ENCODE results near the gene LRMDA.

The LRMDA gene

DNA sequence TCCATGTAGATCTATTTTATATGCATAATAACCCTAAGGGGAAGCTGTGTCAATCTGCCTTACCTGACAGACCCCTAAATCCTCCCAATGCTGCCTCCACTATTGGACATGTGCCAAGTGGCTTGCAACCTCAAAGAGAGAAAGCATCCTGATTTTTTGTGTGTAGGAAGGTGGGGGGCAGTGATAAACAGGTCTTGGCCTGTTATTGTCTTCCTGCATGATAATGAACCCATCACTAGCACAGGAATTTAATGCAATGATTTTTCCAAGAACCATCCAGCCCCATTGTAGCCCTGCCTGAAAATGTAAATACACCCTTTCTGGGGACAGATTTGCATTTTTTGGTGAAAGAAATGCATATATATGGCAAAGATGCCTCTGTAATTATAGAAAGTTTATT, 850.2 kb downstream of the LRMDA start:
- DNase-seq (ENCODE audit: low read depth in 1 of 2, low spot score in 1 of 2) = no peak

GRCh38 chr10:76282061-76283025, 850.9 kb downstream of the LRMDA start:
- DNase-seq (ENCODE audit: low read depth in 1 of 2, low spot score in 1 of 2) = no peak

DNA sequence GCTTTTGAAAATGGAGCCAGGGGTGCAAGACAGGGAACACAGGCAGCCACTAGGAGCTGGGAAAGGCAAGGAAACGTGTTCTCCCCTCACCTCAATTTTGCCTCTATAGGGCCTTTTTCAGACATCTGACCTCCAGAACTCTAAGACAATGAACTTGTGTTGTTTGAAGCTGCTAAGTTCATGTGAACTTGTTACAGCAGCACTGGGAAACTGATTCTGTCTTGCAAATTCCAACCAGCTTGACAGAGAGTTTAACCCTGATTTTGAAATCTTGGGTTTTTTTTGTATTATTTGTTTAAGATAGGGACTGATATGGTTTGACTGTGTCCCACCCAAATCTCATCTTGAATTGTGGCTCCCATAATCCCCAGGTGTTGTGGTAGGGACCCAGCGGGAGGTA, 852.9 kb downstream of the LRMDA start:
- no peak for DNase-seq (ENCODE audit: low read depth in 1 of 2, low spot score in 1 of 2)

- DNase-seq (ENCODE audit: low read depth in 1 of 2, low spot score in 1 of 2) = no peak
Observed at GRCh38 chr10:76285012-76285411, 853.6 kb downstream of the LRMDA start.

GRCh38 chr10:76285515-76285914, 854.1 kb downstream of the LRMDA start:
- no peak for DNase-seq (ENCODE audit: low read depth in 1 of 2, low spot score in 1 of 2)

- DNase-seq (ENCODE audit: low read depth in 1 of 2, low spot score in 1 of 2) = no peak
Observed at GRCh38 chr10:76286536-76286935, 855.1 kb downstream of the LRMDA start.

DNA sequence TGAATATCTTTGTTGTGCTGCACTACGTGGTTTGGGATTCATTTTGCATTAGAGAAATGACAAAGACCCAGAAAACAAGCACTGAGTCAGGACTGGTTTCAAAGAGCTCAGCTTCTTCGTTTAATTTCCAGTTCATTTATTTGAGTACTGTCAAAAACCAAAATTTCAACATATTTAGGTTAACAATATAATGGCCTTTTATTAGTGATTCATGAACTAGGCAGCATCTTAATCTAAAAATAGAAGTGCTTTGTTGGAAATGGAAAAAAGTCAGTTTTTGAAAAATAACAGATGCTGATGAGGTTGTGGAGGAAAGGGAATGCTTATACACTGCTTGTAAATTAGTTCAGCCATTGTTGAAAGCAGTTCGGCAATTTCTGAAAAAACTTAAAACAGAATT, 856.4 kb downstream of the LRMDA start:
- no peak for DNase-seq (ENCODE audit: low read depth in 1 of 2, low spot score in 1 of 2)

GRCh38 chr10:76291175-76291574, 859.8 kb downstream of the LRMDA start:
- no peak for DNase-seq (ENCODE audit: low read depth in 1 of 2, low spot score in 1 of 2)

GRCh38 chr10:76291885-76292284, 860.5 kb downstream of the LRMDA start:
- DNase-seq (ENCODE audit: low read depth in 1 of 2, low spot score in 1 of 2) = no peak

DNA sequence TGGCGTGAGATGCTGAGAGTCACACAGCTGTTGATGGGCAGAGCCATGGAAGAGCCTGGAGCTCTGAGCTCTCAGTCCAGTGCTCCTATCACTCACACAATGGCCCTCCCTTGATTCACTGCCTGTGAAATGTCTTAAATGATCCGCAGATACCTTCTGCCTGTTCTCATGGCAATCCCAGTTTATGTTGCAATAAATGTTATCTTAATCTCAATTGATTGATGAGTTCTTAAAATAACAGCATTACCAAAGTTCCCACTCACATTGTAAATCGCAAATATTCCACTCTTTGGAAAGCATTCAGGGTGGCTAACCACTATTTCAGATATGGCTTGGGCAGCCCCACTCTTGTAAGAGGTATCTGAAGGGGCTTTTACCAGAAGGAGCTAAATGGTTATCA, 865.5 kb downstream of the LRMDA start:
- no peak for DNase-seq (ENCODE audit: low read depth in 1 of 2, low spot score in 1 of 2)

DNA sequence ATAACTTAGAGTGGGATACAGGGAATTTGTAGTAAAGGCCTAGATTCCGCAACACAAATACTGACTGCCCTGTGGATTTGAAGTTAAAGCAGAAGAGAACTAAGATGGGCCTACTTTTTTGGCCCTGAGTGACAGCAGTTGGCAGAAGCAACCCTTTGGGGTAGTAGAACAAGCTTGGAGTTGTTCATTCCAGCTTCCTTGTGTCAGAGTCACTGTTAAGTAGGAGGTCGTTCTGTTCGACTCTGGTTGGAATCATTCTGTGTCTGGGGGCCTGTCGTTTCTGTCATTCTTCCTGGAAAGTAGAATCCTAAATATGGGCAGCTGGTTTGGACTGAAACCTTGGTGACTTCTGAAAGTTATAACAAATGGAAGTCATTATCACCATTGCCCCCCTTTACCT, 865.9 kb downstream of the LRMDA start:
- no peak for DNase-seq (ENCODE audit: low read depth in 1 of 2, low spot score in 1 of 2)

GRCh38 chr10:76297780-76298281, 866.4 kb downstream of the LRMDA start:
- no peak for DNase-seq (ENCODE audit: low read depth in 1 of 2, low spot score in 1 of 2)

DNA sequence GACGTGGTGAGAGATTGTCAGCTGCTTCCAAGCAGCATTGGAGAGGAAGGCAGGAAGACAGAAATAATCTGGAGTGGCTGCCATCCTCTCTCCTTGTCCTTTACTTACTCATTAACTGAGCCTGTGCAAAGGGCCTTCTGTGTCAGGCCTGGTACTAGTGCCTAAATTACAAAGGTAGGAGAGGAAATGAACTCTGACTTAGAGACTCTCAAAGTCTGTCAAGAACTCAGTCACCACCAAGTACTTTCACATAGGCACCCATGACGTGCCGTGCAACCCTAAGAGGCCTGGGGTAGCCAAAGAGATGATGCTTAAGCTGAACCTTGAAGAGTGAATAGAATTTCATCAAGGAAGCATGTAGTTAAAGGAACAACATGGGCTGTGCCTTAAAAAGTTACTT, 866.9 kb downstream of the LRMDA start:
- DNase-seq (ENCODE audit: low read depth in 1 of 2, low spot score in 1 of 2) = no peak

DNA sequence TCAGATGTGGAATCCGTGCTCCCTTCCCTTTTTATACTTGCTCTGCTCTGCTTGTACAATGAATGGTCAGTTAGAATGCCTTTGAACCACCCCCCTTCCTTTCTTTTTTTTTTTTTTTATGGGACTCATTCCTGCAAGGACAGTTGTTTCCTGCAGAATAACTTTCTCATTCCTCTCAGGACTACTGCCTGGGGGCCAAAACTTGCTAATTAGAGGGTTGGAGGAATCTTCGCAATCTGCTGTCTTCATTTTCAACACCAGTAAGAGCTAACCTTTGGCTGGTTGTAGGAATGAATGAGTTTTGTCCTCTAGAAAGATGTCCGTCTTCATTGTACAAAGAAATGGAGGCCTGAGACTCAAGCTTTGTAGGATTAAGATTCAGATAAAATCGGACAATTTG, 868.1 kb downstream of the LRMDA start:
- DNase-seq (ENCODE audit: low read depth in 1 of 2, low spot score in 1 of 2) = no peak

DNA sequence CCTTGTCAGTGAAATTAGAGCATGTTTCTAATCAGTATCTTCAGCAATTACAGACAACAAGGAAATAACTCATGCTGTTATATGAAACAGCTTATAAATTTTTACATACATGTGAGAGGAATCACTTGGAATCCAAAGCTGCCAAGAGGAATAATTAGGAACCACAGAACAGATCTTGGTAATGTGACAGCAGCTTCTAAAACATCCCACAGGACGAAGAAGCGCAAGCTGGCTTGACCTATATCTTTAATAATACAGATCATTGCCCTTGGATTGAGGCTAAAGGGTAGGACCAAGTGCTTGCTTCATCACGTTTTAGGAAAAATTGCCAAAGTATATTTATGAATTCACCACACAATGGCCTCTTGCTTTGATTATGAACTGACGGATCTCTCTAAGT, 869.8 kb downstream of the LRMDA start:
- no peak for DNase-seq (ENCODE audit: low read depth in 1 of 2, low spot score in 1 of 2)

DNA sequence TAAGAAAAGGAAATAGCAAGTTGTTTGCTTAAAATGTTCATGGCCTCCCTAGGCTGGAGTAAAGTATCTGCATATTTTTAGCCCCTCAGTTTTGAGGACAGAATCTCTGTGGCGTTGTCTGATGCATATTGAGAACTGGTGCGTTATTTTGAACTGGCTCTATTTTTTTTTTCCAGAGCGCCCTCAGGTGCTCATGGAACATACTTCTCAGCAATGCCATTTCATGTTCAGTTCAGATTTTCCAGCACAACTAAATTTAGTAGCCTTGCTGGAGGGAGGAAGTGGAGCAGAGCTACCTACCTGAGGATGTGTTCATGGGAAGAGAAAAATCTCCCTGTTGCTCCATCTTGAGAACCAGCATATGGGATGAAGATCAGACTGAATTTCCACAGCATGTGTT, 870.5 kb downstream of the LRMDA start:
- no peak for DNase-seq (ENCODE audit: low read depth in 1 of 2, low spot score in 1 of 2)

- DNase-seq (ENCODE audit: low read depth in 1 of 2, low spot score in 1 of 2) = no peak
Observed at GRCh38 chr10:76302481-76302880, 871.1 kb downstream of the LRMDA start.

DNA sequence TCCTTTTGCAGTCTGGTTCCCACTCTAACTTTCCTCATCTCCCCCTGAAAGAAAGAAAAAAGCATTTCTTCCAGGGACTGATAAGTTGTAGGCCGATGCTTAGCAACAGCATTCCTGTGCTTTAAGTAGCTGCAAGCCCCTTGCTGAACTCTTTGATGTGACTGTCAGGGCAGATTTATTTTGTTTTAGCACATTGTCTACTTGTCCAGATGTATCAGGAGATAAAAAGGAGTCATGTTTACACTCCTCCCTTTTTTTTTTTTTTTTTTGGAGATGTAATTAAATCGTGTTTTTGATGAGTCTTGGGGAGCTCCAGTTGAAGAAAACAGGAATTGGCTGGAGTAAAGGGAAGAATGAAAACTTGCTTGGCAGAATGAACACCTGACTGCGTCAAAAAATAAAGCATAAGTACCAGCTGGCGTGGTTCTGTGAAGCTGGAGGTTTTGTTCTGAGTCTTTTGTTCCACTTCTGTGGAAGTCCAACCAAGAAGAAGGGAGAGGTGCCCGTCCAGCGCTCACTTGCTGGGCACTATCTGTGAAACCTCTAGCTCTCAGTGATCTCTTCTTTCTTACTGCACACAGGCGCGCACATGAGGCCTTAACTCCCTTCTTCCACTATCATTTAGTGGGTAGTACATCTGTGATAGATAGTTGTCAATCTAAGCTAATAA, 871.7 kb downstream of the LRMDA start:
- no peak for DNase-seq (ENCODE audit: low read depth in 1 of 2, low spot score in 1 of 2)

DNA sequence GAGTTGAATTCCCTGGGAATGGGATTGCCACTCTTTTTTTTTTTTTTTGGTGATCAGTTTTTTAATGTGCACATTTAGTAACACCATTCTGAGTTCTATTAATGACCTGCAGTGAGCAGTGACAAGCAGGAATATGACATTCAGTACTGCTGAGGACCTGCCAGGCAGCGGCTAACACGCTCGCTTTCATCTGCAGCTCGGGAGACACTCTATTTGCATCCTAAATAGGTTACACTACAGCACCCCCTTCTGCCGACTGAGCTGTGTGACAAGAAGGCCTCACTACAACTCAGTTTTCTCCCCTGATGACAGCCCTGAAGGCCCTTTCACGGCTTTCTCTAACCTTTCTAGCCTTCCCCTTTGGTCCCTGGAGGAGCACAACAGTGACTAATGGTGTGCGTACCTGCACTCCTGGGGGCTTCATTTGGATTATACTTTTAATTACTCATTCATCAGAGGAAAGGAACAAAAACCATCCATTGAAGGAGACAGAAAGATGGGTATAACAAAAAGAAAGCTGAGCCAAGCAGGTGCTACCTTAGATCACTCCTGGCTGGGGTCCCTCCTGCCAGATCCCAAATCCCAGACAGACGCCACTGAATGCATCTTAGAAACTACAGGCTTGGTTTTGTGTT, 872.4 kb downstream of the LRMDA start:
- no peak for DNase-seq (ENCODE audit: low read depth in 1 of 2, low spot score in 1 of 2)

GRCh38 chr10:76305930-76306615, 874.6 kb downstream of the LRMDA start:
- no peak for DNase-seq (ENCODE audit: low read depth in 1 of 2, low spot score in 1 of 2)

DNA sequence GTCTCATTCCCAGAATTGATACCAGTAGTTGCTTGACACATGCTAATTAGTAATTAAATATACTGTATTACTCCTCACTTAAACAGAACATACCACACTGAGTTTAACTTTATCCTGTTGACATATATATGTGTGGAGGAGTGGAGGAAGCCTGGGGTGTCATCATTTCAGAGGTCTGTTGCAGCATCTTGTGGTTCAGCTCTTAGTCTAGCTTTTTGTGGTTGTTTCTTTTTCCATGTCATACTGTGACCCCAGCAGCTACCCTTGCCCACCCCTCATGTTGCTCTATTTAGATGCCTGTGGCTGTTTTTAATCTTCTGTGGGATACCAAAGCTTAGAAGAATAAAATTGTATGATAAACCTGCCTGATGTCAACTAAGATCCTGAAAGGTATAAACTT, 875.4 kb downstream of the LRMDA start:
- DNase-seq (ENCODE audit: low read depth in 1 of 2, low spot score in 1 of 2) = no peak

Data from activated T-helper 1 cell treated with anti-CD3 and anti-CD28 coated beads, Interleukin-2, amount 50 U/mL, for 16 hours (primary cell).